ENCODE measurements around the gene HBG1. TPM values are rescaled to one million over a fixed set of nuclear protein-coding genes. Genes with fewer than 3 reads are reported as not detected.

Gene HBG1
- total RNA-seq, 4 donors from 2014 or later: 5.7 TPM; not detected in 3

DNA sequence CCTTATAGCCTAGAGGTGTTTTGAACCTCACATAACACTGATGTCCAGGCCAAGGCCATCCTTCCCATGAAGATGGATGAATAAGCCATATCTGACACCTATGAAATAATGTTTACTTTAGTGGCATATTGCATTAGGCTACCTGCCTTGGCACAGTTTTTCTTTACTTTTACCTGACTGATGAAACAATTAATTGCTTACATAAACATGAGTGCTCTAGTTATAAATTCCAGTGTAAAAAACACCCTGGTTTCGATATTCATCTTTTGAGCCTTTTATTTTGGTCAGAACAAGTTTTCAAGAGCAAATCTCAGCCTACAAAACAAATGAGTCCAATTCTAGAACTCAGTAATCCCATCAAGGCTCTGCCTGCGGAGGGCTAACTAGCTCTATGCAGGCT is 27.0 kb upstream of the HBG1 start:
- Histone ChIP-seq H3K36me3 (no peaks in the 10 kb centered on the region), H3K27ac (no peak overlapping the region), H3K4me3 (no peak overlapping the region), H3K4me1 (no peaks in the 10 kb centered on the region), H3K27me3 (no peaks in the 10 kb centered on the region), H3K9me3 (no peaks in the 10 kb centered on the region)
- intact Hi-C loops (cut with DNase I; ENCODE audit: low total_unique reads): no loop called here
- no peak for DNase-seq
- TF ChIP-seq, protein P1, sequence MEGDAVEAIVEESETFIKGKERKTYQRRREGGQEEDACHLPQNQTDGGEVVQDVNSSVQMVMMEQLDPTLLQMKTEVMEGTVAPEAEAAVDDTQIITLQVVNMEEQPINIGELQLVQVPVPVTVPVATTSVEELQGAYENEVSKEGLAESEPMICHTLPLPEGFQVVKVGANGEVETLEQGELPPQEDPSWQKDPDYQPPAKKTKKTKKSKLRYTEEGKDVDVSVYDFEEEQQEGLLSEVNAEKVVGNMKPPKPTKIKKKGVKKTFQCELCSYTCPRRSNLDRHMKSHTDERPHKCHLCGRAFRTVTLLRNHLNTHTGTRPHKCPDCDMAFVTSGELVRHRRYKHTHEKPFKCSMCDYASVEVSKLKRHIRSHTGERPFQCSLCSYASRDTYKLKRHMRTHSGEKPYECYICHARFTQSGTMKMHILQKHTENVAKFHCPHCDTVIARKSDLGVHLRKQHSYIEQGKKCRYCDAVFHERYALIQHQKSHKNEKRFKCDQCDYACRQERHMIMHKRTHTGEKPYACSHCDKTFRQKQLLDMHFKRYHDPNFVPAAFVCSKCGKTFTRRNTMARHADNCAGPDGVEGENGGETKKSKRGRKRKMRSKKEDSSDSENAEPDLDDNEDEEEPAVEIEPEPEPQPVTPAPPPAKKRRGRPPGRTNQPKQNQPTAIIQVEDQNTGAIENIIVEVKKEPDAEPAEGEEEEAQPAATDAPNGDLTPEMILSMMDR (IDR thresholded peaks at IDR 0.05): no peak
- TF ChIP-seq POLR2A (IDR thresholded peaks at IDR 0.05): no peak

DNA sequence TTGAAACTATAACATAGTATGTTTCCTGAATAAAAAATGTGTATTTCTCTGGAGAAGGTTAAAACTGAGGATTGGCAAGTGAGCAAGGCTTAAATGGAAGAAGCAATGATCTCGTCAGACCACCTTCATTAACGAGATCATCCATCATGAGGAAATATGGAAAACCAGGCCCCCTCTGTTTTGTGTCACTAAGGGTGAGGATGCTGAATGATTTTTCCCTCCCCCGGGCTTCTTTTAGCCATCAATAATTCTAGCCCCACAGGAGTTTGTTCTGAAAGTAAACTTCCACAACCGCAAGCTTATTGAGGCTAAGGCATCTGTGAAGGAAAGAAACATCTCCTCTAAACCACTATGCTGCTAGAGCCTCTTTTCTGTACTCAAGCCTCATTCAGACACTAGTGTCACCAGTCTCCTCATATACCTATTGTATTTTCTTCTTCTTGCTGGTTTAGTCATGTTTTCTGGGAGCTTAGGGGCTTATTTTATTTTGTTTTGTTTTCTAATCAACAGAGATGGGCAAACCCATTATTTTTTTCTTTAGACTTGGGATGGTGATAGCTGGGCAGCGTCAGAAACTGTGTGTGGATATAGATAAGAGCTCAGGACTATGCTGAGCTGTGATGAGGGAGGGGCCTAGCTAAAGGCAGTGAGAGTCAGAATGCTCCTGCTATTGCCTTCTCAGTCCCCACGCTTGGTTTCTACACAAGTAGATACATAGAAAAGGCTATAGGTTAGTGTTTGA is 25.9 kb upstream of the HBG1 start:
- intact Hi-C loops (cut with DNase I; ENCODE audit: low total_unique reads): no loop called here
- Histone ChIP-seq H3K9me3 (no peaks in the 10 kb centered on the region), H3K27me3 (no peaks in the 10 kb centered on the region), H3K27ac (no peak overlapping the region), H3K4me3 (no peak overlapping the region), H3K36me3 (no peaks in the 10 kb centered on the region), H3K4me1 (no peaks in the 10 kb centered on the region)
- no peak for TF ChIP-seq POLR2A (IDR thresholded peaks at IDR 0.05)
- TF ChIP-seq, protein P1 (IDR thresholded peaks at IDR 0.05): no peak
- no peak for DNase-seq

DNA sequence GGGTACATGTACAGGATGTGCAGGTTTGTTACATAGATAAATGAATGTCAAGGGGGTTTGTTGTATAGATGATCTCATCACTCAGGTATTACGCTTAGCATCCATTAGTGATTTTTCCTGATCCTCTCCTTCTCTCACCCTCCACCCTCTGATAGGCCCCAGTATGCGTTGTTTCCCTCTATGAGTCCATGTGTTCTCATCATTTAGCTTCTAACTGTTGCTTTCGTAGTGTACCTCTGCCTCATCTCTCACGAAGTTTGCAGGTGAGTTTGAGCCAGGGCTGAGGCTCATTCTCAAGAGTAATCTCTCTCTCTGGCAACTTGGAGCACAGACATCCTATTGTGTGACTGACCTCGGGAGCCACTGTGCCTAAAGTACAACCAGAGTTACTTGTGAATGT is 24.7 kb upstream of the HBG1 start:
- Histone ChIP-seq H3K27me3 (no peaks in the 10 kb centered on the region), H3K4me3 (no peak overlapping the region), H3K4me1 (no peaks in the 10 kb centered on the region), H3K9me3 (no peaks in the 10 kb centered on the region), H3K36me3 (no peaks in the 10 kb centered on the region), H3K27ac (no peak overlapping the region)
- TF ChIP-seq, protein P1 (IDR thresholded peaks at IDR 0.05): no peak
- TF ChIP-seq POLR2A (IDR thresholded peaks at IDR 0.05): no peak
- DNase-seq: no peak
- intact Hi-C loops (cut with DNase I; ENCODE audit: low total_unique reads): no loop called here

DNA sequence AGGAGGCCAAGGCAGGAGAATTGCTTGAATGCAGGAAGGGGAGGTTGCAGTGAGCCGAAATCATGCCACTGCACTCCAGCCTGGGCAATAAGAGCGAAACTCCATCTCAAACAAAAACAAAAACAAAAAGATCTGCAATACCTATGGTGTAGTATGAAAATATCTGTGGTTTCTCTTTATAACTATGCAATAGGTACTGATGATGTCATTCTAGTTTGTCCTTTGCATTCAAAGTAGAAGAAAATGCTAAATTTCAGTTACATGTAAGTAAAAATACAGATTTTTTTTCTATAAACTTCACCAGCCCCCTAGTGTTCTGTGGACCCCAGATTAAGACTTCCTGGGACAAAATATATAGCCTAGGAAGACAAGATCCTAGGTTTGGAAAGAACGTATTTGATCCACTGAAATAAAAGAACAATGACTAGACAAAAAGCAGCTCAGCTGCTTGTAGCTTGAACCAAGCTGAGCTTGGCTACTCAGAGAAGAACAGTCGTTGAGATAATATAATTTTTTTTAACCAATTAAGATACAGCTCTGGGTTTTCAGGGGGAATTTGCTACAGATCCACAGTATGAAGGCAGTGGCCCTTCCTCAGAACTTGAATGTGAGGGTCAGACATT is 22.8 kb upstream of the HBG1 start:
- Histone ChIP-seq H3K4me3 (no peak overlapping the region), H3K4me1 (no peaks in the 10 kb centered on the region), H3K36me3 (no peaks in the 10 kb centered on the region), H3K27me3 (no peaks in the 10 kb centered on the region), H3K9me3 (no peaks in the 10 kb centered on the region), H3K27ac (no peak overlapping the region)
- intact Hi-C loops (cut with DNase I; ENCODE audit: low total_unique reads): no loop called here
- TF ChIP-seq, protein P1 (IDR thresholded peaks at IDR 0.05): no peak
- no peak for TF ChIP-seq POLR2A (IDR thresholded peaks at IDR 0.05)
- no peak for DNase-seq

DNA sequence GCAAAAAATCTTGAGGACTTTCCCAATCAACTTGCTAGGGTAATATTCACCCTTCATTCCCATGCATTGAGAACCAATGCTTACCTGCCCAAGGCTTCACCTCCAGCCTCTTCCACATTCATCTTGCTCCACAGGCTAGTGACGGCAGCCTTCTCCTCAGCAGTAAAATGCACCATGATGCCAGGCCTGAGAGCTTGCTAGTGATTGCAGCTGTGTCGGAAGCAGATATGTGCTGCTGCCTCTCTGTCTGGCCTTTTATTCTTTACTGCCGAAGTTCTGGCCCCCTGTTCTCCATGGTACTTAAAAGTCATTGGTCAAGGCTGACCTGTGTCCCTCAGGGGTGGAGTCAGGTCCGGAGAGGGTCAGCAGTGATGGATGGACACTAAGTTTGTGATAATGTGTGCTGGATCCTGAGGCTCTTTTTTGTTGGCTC is 20.1 kb upstream of the HBG1 start, which contains the start of gene HBE1:
TSS of gene HBE1 (minus strand) at position 231 of the 433 bp plus-strand sequence. CDS start at position 176, 55 bp downstream.
- Histone ChIP-seq H3K27ac (no peak within 1 kb of the TSS), H3K4me3 (no peak within 1 kb of the TSS), H3K9me3 (no peaks in the 10 kb centered on the region), H3K27me3 (no peaks in the 10 kb centered on the region), H3K4me1 (no peaks in the 10 kb centered on the region), H3K36me3 (no peaks in the 10 kb centered on the region)
- TF ChIP-seq, protein P1 (IDR thresholded peaks at IDR 0.05): no peak
- no peak for TF ChIP-seq POLR2A (IDR thresholded peaks at IDR 0.05)
- intact Hi-C loops (cut with DNase I; ENCODE audit: low total_unique reads): no loop called here
- no peak for DNase-seq

All from uterus (tissue), 4 donors.